Measurements from ENCODE around the gene RNF111. TPM values are rescaled to one million over a fixed set of nuclear protein-coding genes. Genes with fewer than 3 reads are reported as not detected.

Gene RNF111
- total and polyA plus RNA-seq, 2 donors, result 8.0 to 18.3 TPM

DNA sequence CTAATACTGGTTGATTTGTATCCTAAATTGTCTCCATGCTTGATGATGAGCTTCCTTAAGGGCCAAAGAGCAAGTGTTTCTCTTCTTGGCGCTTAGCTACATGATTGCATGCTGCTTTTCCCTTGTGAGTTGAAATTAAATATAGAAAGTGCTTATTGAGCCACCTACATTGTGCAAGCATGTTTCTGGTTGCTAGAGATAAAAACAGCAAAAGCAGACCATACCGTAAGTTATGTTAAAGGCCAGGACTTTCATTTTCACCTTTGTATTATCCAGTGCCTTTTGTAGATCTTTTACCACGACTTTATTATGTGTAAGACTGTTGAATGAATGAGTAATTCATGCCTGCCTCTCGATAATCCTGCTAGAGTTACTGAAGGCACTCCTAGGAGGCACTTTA, 75.6 kb downstream of the RNF111 start:
- no peak overlapping the region for H3K27ac ChIP-seq (ENCODE audit: low read depth in 1 of 2, low read length in 1 of 2)
- H3K4me1 ChIP-seq (ENCODE audit: control insufficient read depth in 2 of 2, insufficient read depth in 2 of 2, low read length in 2 of 2), result no peaks in the 10 kb centered on the region
- H3K9me3 ChIP-seq (ENCODE audit: control insufficient read depth in 2 of 2, insufficient read depth in 1 of 2, low read length in 1 of 2), result no peaks in the 10 kb centered on the region
- H3K36me3 ChIP-seq (ENCODE audit: control insufficient read depth in 2 of 2, insufficient read depth in 2 of 2, low read length in 1 of 2), result peaks cover 40 to 89% of the 10 kb centered on the region in 2 donors
- no peaks in the 10 kb centered on the region for H3K27me3 ChIP-seq (ENCODE audit: control insufficient read depth in 2 of 2, insufficient read depth in 1 of 2, low read length in 1 of 2)
- no peak for DNase-seq (ENCODE audit: low read depth in 6 of 9, low spot score in 9 of 9)
- H3K4me3 ChIP-seq (ENCODE audit: low read length in 2 of 2), result no peak overlapping the region
- 97% methylated on average over 4 of the region's 4 CpGs for WGBS

DNA sequence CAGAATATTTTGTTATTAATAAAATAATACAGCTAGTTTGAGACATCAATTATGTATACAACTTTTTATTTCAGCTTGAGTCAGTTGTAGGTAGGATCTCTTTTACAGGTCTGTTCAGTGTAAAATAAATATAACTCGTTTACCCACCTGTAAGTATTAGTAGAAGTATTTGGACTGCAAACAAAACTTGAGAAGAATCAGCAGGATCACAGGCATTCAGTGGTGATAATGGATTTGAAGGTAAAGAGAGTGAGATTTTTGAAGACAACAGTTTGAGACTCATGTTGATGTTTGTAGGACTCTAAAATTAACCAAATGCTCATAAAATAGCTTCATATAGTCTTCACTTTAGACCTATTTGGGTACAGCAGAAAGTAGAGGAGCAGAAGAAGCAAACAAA, 82.0 kb downstream of the RNF111 start:
- H3K9me3 ChIP-seq (ENCODE audit: control insufficient read depth in 2 of 2, insufficient read depth in 1 of 2, low read length in 1 of 2), result no peaks in the 10 kb centered on the region
- 96% methylated on average over 1 of the region's 1 CpG for WGBS
- no peaks in the 10 kb centered on the region for H3K27me3 ChIP-seq (ENCODE audit: control insufficient read depth in 2 of 2, insufficient read depth in 1 of 2, low read length in 1 of 2)
- peaks cover 34 to 44% of the 10 kb centered on the region in 2 donors for H3K36me3 ChIP-seq (ENCODE audit: control insufficient read depth in 2 of 2, insufficient read depth in 2 of 2, low read length in 1 of 2)
- no peak overlapping the region for H3K27ac ChIP-seq (ENCODE audit: low read depth in 1 of 2, low read length in 1 of 2)
- no peak for DNase-seq (ENCODE audit: low read depth in 6 of 9, low spot score in 9 of 9)
- H3K4me1 ChIP-seq (ENCODE audit: control insufficient read depth in 2 of 2, insufficient read depth in 2 of 2, low read length in 2 of 2), result no peaks in the 10 kb centered on the region
- no peak overlapping the region for H3K4me3 ChIP-seq (ENCODE audit: low read length in 2 of 2)

- Histone ChIP-seq H3K27ac (ENCODE audit: low read depth in 1 of 2, low read length in 1 of 2) (no peak overlapping the region), H3K36me3 (ENCODE audit: control insufficient read depth in 2 of 2, insufficient read depth in 2 of 2, low read length in 1 of 2) (peaks cover 17 to 20% of the 10 kb centered on the region in 2 donors), H3K9me3 (ENCODE audit: control insufficient read depth in 2 of 2, insufficient read depth in 1 of 2, low read length in 1 of 2) (no peaks in the 10 kb centered on the region), H3K4me1 (ENCODE audit: control insufficient read depth in 2 of 2, insufficient read depth in 2 of 2, low read length in 2 of 2) (no peaks in the 10 kb centered on the region), H3K27me3 (ENCODE audit: control insufficient read depth in 2 of 2, insufficient read depth in 1 of 2, low read length in 1 of 2) (no peaks in the 10 kb centered on the region), H3K4me3 (ENCODE audit: low read length in 2 of 2) (no peak overlapping the region)
- DNase-seq (ENCODE audit: low read depth in 6 of 9, low spot score in 9 of 9), result no peak
- WGBS, result 99% methylated on average over 1 of the region's 1 CpG
Measured at GRCh38 chr15:59074607-59075006, 87.1 kb downstream of the RNF111 start.

DNA sequence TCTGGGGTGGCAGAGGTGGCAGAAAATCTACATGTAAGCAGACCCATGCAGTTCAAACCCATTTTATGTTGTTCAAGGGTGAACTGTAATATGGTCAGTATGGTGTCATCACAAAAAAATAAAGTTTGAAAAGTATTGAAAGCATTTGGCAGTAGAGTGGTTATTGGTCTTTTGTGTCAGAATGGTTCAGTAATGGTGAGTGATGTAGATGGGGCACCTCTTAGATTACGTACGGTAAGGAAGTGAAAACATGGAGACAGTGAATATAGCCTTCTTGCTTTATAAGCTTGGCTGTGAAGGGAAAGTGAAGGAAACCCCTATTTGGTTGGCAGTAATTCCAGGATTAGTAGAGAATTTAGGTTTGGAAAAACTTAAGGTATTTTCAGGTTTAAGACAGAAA, 100.3 kb downstream of the RNF111 start:
- 97% methylated on average over 2 of the region's 2 CpGs for WGBS
- DNase-seq (ENCODE audit: low read depth in 6 of 9, low spot score in 9 of 9), result no peak
- H3K27me3 ChIP-seq (ENCODE audit: control insufficient read depth in 2 of 2, insufficient read depth in 1 of 2, low read length in 1 of 2), result no peaks in the 10 kb centered on the region
- peaks cover 17 to 51% of the 10 kb centered on the region in 2 donors for H3K36me3 ChIP-seq (ENCODE audit: control insufficient read depth in 2 of 2, insufficient read depth in 2 of 2, low read length in 1 of 2)
- H3K4me1 ChIP-seq (ENCODE audit: control insufficient read depth in 2 of 2, insufficient read depth in 2 of 2, low read length in 2 of 2), result no peaks in the 10 kb centered on the region
- H3K27ac ChIP-seq (ENCODE audit: low read depth in 1 of 2, low read length in 1 of 2), result no peak overlapping the region
- H3K9me3 ChIP-seq (ENCODE audit: control insufficient read depth in 2 of 2, insufficient read depth in 1 of 2, low read length in 1 of 2), result no peaks in the 10 kb centered on the region
- no peak overlapping the region for H3K4me3 ChIP-seq (ENCODE audit: low read length in 2 of 2)

GRCh38 chr15:59094077-59094476, 106.6 kb downstream of the RNF111 start:
- Histone ChIP-seq H3K4me3 (ENCODE audit: low read length in 2 of 2) (no peak overlapping the region), H3K36me3 (ENCODE audit: control insufficient read depth in 2 of 2, insufficient read depth in 2 of 2, low read length in 1 of 2) (peaks cover 11 to 45% of the 10 kb centered on the region in 2 donors), H3K27me3 (ENCODE audit: control insufficient read depth in 2 of 2, insufficient read depth in 1 of 2, low read length in 1 of 2) (no peaks in the 10 kb centered on the region), H3K27ac (ENCODE audit: low read depth in 1 of 2, low read length in 1 of 2) (no peak overlapping the region), H3K4me1 (ENCODE audit: control insufficient read depth in 2 of 2, insufficient read depth in 2 of 2, low read length in 2 of 2) (no peaks in the 10 kb centered on the region), H3K9me3 (ENCODE audit: control insufficient read depth in 2 of 2, insufficient read depth in 1 of 2, low read length in 1 of 2) (no peaks in the 10 kb centered on the region)
- no peak for DNase-seq (ENCODE audit: low read depth in 6 of 9, low spot score in 9 of 9)
- 99% methylated on average over 1 of the region's 1 CpG for WGBS

- 98% methylated on average over 3 of the region's 3 CpGs for WGBS
- Histone ChIP-seq H3K9me3 (ENCODE audit: control insufficient read depth in 2 of 2, insufficient read depth in 1 of 2, low read length in 1 of 2) (no peaks in the 10 kb centered on the region), H3K27me3 (ENCODE audit: control insufficient read depth in 2 of 2, insufficient read depth in 1 of 2, low read length in 1 of 2) (no peaks in the 10 kb centered on the region), H3K4me3 (ENCODE audit: low read length in 2 of 2) (no peak overlapping the region), H3K4me1 (ENCODE audit: control insufficient read depth in 2 of 2, insufficient read depth in 2 of 2, low read length in 2 of 2) (no peaks in the 10 kb centered on the region), H3K36me3 (ENCODE audit: control insufficient read depth in 2 of 2, insufficient read depth in 2 of 2, low read length in 1 of 2) (peaks cover 14 to 33% of the 10 kb centered on the region in 2 donors), H3K27ac (ENCODE audit: low read depth in 1 of 2, low read length in 1 of 2) (no peak overlapping the region)
- no peak for DNase-seq (ENCODE audit: low read depth in 6 of 9, low spot score in 9 of 9)
Measured at GRCh38 chr15:59096429-59096828, 109.0 kb downstream of the RNF111 start.

- no peaks in the 10 kb centered on the region for H3K9me3 ChIP-seq (ENCODE audit: control insufficient read depth in 2 of 2, insufficient read depth in 1 of 2, low read length in 1 of 2)
- no peaks in the 10 kb centered on the region for H3K4me1 ChIP-seq (ENCODE audit: control insufficient read depth in 2 of 2, insufficient read depth in 2 of 2, low read length in 2 of 2)
- 58% methylated on average over 2 of the region's 2 CpGs for whole genome bisulfite sequencing
- H3K27me3 ChIP-seq (ENCODE audit: control insufficient read depth in 2 of 2, insufficient read depth in 1 of 2, low read length in 1 of 2), result no peaks in the 10 kb centered on the region
- no peak overlapping the region for H3K27ac ChIP-seq (ENCODE audit: low read depth in 1 of 2, low read length in 1 of 2)
- peak in 1 of 9 donors; percentile 3 for DNase-seq (ENCODE audit: low read depth in 6 of 9, low spot score in 9 of 9)
- no peak overlapping the region for H3K4me3 ChIP-seq (ENCODE audit: low read length in 2 of 2)
- H3K36me3 ChIP-seq (ENCODE audit: control insufficient read depth in 2 of 2, insufficient read depth in 2 of 2, low read length in 1 of 2), result peaks cover 7 to 17% of the 10 kb centered on the region in 2 donors
Measured at GRCh38 chr15:59099162-59099685, 111.8 kb downstream of the RNF111 start.

DNA sequence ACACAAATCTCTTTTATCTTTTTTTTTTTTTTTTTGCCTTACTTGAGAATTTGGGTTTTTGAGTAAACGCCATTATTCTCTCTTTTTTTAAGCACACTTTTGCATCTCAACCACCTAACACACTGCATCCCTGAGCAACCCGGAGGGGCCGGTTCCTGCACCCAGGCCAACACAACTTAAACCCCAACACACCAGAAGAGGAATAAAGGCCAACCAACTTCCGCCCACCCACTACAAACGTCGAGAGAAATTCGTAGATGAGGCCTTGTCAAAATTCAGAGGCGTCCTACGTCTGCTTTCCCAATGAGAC, 117.1 kb downstream of the RNF111 start:
- no peak for DNase-seq (ENCODE audit: low read depth in 6 of 9, low spot score in 9 of 9)
- Histone ChIP-seq H3K27ac (ENCODE audit: low read depth in 1 of 2, low read length in 1 of 2) (peak overlapping the region; percentile 97 to 98), H3K27me3 (ENCODE audit: control insufficient read depth in 2 of 2, insufficient read depth in 1 of 2, low read length in 1 of 2) (no peaks in the 10 kb centered on the region), H3K4me3 (ENCODE audit: low read length in 2 of 2) (peak overlapping the region; percentile 53 to 67), H3K36me3 (ENCODE audit: control insufficient read depth in 2 of 2, insufficient read depth in 2 of 2, low read length in 1 of 2) (peaks cover 7 to 20% of the 10 kb centered on the region in 2 donors), H3K9me3 (ENCODE audit: control insufficient read depth in 2 of 2, insufficient read depth in 1 of 2, low read length in 1 of 2) (no peaks in the 10 kb centered on the region), H3K4me1 (ENCODE audit: control insufficient read depth in 2 of 2, insufficient read depth in 2 of 2, low read length in 2 of 2) (peaks cover 4 to 11% of the 10 kb centered on the region in 2 donors)
- WGBS, result 3% methylated on average over 9 of the region's 9 CpGs

GRCh38 chr15:59104912-59105732, 117.7 kb downstream of the RNF111 start, which contains the start of gene CCNB2:
CCNB2 (plus strand) TSS chr15:59105146; CDS start chr15:59105269, 123 bp downstream.
- Histone ChIP-seq H3K27ac (ENCODE audit: low read depth in 1 of 2, low read length in 1 of 2) (peak within 1 kb of the TSS; percentile 97 to 98), H3K4me1 (ENCODE audit: control insufficient read depth in 2 of 2, insufficient read depth in 2 of 2, low read length in 2 of 2) (peaks cover 4 to 11% of the 10 kb centered on the region in 2 donors), H3K36me3 (ENCODE audit: control insufficient read depth in 2 of 2, insufficient read depth in 2 of 2, low read length in 1 of 2) (peaks cover 7 to 21% of the 10 kb centered on the region in 2 donors), H3K9me3 (ENCODE audit: control insufficient read depth in 2 of 2, insufficient read depth in 1 of 2, low read length in 1 of 2) (no peaks in the 10 kb centered on the region), H3K4me3 (ENCODE audit: low read length in 2 of 2) (peak within 1 kb of the TSS; percentile 53 to 67), H3K27me3 (ENCODE audit: control insufficient read depth in 2 of 2, insufficient read depth in 1 of 2, low read length in 1 of 2) (no peaks in the 10 kb centered on the region)
- peak; percentile 80 to 97 (median 91) for DNase-seq (ENCODE audit: low read depth in 6 of 9, low spot score in 9 of 9)
- WGBS, result under 1% methylated on average over 57 of the region's 57 CpGs
